CD4-positive, alpha-beta T cell treated with Interferon alpha-2 for 1 hour (primary cell): ENCODE data around the gene TRIM6.
"Not testable (repeated sequence)": the region's sequence is repeated elsewhere in the genome, so short reads cannot be mapped to it uniquely, and the experiment has no call there.

Experiments used
- DNase-seq, 2 donors: peaks; one replicate each; pipeline ENCODE4 v3.0.0-alpha.2; 2020 to 2022

TRIM6 gene

DNA sequence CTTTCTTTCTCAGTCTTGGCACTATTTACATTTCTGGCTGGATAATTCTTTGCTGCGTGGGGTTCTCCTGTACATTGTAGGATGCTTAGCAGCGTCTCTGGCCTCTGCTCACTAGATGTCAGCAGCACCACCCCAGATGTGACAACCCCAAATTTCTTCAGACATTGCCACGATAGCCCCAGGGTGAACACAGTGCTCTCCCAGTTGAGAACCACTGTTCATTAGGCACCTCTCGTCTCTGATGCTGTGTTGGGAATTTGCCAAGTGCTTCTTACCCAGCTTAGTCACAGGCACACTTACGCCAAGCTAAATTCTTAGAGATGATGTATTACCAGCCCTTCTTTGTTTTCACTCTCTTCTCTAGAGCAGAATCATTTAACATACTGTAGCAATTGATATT, 9.4 kb downstream of the TRIM6 start:
- DNase-seq = no peak

DNA sequence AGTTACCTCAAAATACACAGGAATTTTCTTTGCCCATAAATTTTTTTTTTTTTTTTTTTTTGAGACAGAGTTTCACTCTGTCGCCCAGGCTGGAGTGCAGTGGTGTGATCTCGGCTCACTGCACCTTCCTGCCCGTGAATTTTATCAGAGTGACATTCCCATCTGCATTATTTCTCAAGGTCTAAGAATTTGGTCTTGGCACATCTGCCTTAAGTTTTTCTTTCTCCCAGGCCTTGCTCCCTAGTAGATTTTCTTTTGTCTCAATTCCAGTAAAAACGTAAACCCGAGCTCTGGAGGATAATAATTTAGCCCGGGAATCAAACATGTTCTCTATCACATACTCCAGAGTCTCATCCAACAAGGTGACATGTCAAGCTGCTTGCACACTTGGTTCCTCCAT, 12.4 kb downstream of the TRIM6 start:
- no peak for DNase-seq

DNA sequence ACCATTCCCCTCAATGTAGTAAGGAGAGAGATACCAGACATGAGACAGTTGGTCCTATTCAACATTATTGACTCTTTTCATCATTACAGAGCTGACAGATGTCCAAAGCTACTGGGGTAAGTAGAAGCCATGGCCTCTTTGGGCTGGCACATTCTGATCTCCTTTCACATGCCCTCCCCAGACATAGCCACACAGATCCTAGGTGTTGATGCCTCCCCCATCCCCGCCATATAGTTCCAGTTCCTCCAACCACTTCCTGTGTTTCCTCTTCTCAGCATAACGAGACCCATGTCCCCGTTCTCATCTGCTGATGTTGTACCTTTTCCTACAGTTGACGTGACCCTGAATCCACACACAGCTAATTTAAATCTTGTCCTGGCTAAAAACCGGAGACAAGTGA, 14.0 kb downstream of the TRIM6 start:
- DNase-seq = no peak

DNA sequence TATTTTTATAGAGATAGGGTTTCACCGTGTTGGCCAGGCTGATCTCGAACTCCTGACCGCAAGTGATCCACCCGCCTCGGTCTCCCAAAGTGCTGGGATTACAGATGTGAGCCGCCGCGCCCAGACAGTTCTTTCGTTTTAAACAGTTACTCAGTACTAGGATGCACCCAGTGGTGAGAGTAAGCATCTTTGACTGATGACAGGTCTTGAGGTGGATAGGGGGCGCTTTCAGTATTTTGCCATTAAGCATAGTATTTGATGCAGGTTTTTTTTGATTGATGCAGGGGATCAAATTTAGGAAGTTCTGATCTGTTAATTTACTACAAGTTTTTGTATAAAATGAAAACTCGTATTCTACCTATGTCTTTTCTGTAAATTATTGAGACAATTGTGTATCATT, 15.2 kb downstream of the TRIM6 start:
- no peak for DNase-seq

DNA sequence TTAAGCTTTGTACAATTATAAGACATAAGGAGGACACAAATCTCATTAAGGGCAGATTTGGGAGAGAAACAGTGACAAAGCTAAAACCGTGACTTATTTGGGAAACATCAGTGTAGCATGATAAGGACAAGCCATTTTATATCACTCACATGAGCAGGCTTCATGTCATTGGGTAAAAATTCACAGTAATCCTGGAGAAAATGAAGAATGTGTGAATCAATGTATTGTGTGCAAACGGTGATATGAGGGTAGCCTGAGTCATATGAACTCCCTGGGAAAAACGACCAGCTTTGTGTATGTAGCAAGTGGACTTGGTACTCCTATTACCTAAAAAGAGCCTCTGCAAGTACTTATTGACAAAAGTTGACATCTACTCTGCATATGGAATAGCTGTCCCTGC, 22.4 kb downstream of the TRIM6 start:
- no peak for DNase-seq

DNA sequence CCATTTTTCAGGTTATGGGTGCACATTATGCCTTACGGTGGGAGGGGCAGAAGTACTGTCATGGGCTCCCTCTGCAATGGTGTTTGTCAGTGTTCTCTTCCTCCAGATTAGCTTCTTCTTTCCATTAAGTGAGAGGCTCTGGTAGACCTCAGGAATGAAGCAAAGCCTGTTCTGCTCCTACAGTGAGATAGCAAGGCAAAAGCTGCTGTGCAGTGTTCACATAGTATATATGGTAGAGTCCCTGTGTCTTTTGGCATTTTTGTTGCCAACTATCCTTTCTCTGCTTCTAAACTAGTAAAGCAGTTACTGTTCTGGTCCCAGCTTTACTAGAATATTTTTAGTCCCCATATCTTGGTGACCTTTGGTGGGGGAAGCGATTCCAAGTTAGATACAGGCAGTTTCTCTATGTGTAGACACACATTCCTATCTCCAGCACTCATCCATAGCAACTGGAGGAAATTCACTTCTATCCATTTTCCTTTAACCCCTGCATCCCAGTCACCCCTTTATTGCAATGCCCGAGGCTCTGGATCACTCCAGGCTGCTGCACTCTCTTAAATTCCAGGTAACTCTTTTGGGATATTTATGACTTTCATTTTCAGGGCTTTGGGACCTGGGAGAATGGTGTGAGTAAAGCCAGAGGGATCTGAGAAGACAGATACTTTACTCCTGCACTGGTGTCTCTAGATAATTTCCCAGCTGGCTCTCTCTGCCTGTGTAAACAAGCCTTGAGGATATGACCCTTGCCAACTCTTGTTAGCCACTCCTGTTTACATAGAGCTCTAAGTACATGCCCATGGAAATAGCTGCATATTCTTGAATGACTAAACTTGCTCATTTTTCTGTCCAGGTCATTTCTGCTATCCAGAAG, 24.4 kb downstream of the TRIM6 start:
- DNase-seq = no peak

DNA sequence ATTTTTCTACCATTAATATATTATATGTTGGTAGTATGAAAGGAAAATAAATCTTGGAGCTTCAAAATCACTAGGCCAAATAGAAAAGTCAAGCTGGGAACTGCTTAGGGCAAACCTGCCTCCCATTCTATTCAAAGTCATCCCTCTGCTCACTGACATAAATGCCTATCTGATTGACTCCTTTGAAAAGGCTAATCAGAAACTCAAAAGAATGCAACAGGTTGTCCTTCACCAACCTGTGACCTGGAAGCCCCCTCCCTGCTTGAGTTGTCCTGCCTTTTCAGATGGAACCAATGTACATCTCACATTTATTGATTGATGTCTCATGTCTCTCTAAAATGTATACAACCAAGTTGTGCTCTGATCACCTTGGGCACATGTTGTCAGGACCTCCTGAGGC, 25.1 kb downstream of the TRIM6 start:
- no peak for DNase-seq

DNA sequence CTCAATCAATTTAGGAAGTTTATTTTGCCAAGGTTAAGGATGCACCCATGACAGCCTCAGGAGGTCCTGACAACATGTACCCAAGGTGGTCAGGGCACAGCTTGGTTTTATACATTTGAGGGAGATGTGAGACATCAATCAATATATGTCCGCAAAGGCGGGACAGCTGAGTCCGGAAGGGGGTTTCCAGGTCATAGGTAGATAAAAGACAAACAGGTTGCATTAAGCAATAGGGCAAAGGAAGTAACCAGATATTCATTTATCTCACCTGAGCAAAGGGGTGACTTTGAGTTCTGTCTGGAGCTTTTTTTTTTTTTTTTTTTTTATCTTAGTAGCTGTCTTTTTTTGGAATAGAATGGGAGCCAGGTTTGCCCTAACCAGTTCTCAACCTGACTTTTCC, 26.4 kb downstream of the TRIM6 start:
- DNase-seq = no peak

DNA sequence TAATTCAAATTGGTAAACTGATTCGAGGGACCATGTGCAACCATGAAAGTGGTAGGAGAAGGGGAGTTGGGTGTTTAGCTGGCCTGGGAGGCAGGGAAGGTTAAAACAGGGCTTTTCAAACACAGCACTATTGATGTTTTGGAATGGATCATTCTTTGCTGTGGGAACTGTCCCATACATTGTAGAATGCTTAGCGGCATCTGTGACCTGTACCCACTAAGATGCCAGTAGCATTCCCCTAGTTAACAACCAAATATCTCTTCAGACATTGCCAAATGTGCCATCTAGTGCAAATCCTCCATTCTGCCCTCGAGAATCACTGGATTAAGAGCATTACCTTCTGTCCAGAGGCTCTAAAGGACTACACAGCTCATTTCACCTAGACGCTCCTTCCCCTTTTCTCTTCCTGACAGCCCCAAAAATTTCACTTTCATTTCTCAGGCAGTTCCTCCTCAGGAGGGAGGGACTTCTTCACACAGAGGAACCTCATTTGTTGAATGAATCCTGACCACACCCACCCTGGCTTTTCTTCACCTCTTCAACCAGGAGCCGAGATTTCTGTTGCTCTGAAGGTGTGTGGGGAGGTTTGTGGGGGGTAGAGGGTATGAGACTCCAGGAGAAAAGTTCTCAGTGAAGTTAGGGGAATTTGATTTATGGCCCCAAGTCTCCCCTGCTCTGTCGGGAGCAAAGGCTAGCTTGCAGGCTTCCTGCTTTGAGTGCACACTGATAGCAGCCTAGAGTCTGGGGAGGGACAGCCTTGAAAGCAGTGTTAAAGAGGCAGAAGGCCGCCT, 28.2 kb downstream of the TRIM6 start, which contains the start of gene TRIM34:
Gene TRIM34 (plus strand): TSS at position 513 of the 791 bp plus-strand sequence. CDS start 7,331 bp downstream, outside the sequence.
- peak; percentile 91 to 95 for DNase-seq

DNA sequence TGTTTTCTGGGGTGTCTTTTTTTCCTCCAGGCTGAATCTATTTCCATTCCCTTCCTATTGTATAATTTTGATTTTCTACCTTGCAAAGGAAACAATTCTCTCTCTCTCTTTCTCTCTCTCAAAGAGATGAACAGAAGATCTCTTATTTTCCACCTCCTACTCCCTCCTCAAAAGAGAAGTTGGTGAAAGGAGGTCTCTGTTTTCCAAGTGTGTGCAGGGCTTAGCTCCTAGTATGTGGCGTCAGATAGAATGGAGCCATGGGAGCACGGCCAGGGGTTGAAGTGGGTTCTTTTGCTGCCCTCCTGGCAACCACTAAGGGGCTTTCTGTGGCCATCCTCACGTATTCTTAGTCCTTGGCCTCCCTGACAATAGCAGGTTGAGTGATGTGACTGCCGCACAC, 28.8 kb downstream of the TRIM6 start:
- peak in 1 of 2 donors; percentile 21 for DNase-seq

DNA sequence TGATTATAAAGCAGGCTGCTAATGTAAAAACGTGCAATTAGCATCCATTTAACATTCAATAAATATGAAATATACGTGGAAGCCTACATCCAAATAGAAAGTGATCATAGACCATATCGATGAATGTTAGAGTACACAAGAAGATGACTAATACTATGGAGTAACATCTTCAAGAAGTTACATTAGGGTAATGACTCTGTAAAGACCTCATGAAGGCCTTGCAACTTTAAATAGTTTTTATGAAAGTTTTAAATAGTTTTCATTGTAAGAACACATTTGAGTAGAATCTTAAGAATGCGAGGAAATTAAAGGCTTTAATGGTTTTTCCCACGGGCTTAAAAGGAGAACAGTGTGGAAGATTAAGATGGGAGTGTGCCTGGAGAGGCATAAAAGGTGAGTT, 29.8 kb downstream of the TRIM6 start:
- DNase-seq = no peak

DNA sequence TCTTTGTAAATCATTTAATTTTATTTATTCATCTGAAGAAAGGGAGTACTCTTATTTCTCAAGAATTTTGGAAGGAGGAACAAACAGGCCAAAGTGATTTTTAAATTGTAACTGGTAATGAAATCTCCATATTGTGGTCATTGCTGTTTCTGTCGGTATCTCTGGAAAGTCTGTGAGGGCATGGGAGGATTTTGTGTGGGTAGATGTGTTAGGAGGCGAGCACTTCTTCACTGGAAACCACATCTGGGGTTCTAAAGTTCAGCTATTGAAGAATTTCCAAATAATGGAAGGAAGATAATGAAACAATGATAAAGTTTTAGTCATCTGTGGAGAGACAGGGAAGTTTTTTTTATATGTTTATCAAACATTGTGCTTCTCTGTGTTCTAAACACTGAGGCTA, 35.0 kb downstream of the TRIM6 start:
- no peak for DNase-seq

DNA sequence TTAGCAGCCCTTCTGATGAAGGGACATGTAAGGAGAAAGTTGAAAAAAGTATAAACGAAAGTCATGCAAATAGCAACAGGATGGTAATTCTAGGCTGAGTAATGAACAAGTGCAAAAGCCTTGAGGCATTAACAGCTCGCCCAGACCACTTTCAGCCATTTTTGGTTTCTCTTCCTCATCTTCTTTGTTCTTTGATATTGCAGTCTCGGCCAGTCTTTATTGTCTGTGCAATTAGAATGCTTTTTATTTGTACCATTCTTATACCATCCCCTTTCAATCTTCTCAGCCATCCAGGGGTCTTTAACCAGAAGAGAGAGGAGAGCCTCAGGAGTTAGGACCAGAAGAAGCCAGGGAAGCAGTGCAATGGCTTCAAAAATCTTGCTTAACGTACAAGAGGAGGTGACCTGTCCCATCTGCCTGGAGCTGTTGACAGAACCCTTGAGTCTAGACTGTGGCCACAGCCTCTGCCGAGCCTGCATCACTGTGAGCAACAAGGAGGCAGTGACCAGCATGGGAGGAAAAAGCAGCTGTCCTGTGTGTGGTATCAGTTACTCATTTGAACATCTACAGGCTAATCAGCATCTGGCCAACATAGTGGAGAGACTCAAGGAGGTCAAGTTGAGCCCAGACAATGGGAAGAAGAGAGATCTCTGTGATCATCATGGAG, 35.7 kb downstream of the TRIM6 start:
- peak in 1 of 2 donors; percentile 12 for DNase-seq

DNA sequence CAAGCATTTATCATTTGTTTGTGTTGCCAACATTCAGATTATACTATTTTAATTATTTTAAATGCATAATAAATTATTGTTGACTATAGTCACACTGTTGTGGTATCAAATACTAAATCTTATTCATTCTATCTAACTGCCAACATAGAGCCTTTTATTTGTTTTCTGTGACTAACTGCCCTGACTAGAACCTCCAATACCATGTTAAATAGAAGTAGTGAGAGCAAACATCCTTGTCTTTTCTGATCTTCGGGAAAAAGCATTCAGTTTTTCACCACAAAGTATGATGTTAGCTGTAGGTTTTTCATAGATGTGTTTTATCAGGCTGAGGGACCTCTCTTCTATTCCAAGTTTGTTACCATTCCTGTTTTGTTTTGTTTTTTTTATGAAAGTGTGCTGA, 43.5 kb downstream of the TRIM6 start:
- no peak for DNase-seq

DNA sequence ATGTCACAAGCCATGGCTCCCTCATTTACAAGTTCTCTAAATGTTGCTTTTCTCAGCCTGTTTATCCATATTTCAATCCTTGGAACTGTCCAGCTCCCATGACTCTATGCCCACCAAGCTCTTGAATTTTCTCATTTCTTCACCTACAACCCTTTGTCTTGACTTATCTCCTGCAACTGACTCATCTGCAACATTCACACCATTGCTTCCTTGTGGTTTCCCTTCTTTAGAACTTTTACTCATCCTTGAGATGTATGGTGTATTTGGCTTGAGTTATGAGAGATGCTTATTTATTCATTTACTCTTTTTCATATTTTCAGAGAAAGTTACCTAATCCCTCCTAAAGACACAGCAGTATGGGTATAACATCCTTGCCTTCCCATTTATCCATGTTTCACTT, 47.1 kb downstream of the TRIM6 start:
- no peak for DNase-seq

DNA sequence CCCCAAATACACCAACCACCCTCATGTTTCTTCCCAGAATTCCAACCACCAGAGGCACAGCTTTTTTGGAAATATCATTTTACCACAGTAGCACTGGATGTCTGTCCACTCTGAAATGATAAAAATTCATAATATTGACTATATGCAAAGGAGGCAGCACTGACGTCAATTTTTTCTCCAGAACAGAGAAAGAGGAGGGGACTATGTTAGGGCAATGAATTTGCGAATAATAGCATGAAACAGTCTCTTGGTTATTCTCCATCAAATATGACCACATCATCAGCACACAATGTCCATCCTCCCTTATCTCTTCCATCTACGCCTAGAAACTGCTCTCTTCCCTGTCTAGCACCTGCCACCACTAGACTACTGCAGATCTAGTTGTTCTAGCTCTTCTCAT, 49.7 kb downstream of the TRIM6 start:
- DNase-seq = no peak

DNA sequence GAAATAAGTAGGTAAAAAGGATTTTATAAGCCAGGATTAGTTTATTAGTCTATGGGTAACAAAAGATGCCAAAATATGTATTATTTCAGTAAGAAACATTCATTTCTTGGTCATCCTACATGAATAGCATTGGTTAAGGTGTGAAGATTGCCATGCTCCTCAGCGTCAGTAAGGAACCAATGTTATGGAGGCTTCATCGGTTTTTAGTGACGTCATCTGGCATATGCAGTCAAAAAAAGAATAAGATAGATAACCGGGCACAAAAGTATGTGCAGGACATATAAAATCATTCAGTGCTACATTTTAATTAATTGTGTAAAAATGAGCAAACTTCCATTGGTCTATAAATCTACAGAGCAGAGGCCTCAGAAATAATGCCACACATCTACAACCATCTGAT, 59.0 kb downstream of the TRIM6 start:
- no peak for DNase-seq

DNA sequence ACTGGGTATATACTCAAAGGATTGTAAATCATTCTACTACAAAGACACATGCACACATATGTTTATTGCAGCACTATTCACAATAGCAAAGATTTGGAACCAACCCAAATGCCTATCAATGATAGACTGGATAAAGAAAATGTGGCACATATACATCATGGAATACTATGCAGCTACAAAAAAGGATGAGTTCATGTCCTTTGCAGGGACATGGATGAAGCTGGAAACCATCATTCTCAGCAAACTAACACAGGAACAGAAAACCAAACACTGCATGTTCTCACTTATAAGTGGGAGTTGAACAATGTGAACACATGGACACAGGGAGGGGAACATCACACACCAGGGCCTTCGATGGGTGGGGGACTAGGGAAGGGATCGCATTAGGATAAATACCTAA, 60.5 kb downstream of the TRIM6 start:
- DNase-seq = not testable (repeated sequence)

DNA sequence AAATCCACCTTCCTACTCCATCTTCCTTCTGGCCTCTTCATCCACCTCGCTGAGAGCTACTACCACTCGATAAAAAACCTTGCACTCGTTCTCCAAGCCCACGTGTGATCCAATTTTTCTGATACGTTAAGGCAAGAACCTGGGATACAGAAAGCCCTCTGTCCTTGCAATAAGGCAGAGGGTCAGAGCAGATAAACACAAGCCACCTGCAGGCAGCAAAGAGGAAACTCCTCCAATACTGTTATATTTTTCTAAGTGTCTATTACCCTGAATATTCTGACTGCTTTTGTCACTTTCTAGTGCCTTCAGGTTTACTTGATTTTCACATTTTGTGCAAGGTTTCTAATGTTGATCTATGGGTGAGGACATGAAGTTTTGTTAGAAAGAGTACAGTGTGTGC, 61.9 kb downstream of the TRIM6 start:
- no peak for DNase-seq
